Epithelial cell of esophagus (primary cell): ENCODE results near the gene RAB3GAP2.

ENCODE experiments used
- DNase-seq: peaks from one replicate; pipeline ENCODE4 v3.0.0; 2010; ENCODE audit warnings: low read depth
- H3K4me3 ChIP-seq: 2 replicates; pipeline ENCODE4 v1.5.1; 2011; ENCODE audit warnings: mild to moderate bottlenecking, low read length, control low read depth
- CTCF ChIP-seq: IDR thresholded peaks from 2 replicates; pipeline ENCODE4 v1.5.1; 2011; ENCODE audit warnings: low read depth, mild to moderate bottlenecking, low read length, control low read depth, inconsistent platforms; ENCODE audit not compliant: insufficient read depth; ENCODE audit errors: missing control alignments

RAB3GAP2 gene

GRCh38 chr1:220144051-220144450 lies 128.2 kb downstream of the RAB3GAP2 start:
- TF ChIP-seq CTCF: no peak
- no peak for DNase-seq
- H3K4me3 ChIP-seq: no peak overlapping the region

GRCh38 chr1:220139966-220140365 lies 132.3 kb downstream of the RAB3GAP2 start:
- no peak for TF ChIP-seq CTCF

GRCh38 chr1:220137019-220137786 lies 135.1 kb downstream of the RAB3GAP2 start:
- TF ChIP-seq CTCF: no peak
- DNase-seq: no peak
- no peak overlapping the region for H3K4me3 ChIP-seq

More at GRCh38 chr1:220139966-220140365, 132.3 kb downstream of the RAB3GAP2 start:
- no peak for DNase-seq
- no peak overlapping the region for H3K4me3 ChIP-seq

- TF ChIP-seq CTCF: no peak
- no peak overlapping the region for H3K4me3 ChIP-seq
- no peak for DNase-seq
Measured at GRCh38 chr1:220135755-220136154, 136.5 kb downstream of the RAB3GAP2 start.

GRCh38 chr1:220129479-220130210 lies 142.6 kb downstream of the RAB3GAP2 start:
- DNase-seq: no peak
- no peak for TF ChIP-seq CTCF
- H3K4me3 ChIP-seq: no peak overlapping the region

- DNase-seq: no peak
- no peak overlapping the region for H3K4me3 ChIP-seq
- no peak for TF ChIP-seq CTCF
Measured at GRCh38 chr1:220127076-220127475, 145.2 kb downstream of the RAB3GAP2 start.

- no peak for DNase-seq
- TF ChIP-seq CTCF: no peak
- H3K4me3 ChIP-seq: no peak overlapping the region
Measured at GRCh38 chr1:220124542-220124941, 147.7 kb downstream of the RAB3GAP2 start.
